Measurements from ENCODE around the gene EIF2B5. TPM values are rescaled to one million over a fixed set of nuclear protein-coding genes. Genes with fewer than 3 reads are reported as not detected.

EIF2B5 gene
- polyA plus RNA-seq, 1 experiment: 32.9 TPM

DNA sequence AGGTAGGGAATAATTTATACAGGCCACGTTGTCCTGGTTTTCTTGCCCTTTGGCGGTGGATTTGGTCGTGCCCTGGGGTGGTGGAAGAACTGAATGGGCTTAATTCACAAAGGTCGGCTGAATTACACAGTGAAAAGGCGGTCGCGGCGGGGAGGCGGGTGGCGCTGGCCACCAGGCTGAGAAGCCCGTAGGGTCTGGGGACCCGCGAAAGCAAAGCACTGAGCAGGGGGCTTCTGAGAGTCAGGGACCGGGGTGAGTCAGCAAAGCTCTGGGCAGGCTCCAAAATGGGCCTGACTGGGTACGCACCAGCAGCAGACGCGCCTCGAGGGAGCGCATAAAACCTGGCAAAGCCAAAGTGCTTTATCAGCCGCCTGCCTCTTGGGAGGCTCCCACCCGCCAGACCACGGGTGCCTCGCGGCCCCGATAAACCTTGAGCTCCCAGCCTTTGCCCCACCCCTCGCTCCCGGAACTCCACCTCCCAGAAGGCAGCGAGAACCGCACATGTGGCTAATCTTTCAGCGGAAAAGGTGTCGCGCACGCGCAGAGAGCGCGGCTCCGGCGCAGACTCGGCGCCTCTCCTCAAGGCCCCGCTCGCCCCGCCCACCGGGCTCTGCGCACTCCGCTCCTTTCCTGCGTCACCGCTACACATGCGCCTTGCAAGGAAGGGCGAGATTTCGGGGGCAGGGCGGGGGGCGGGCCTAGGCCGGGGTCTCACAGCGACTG, 50.5 kb downstream of the EIF2B5 start:
- peaks cover 52% of the 10 kb centered on the region for H3K36me3 ChIP-seq (ENCODE audit: control insufficient read depth, insufficient read depth, low read length)
- H3K4me3 ChIP-seq (ENCODE audit: low read depth, low read length): peak overlapping the region; percentile 89
- no peaks in the 10 kb centered on the region for H3K27me3 ChIP-seq (ENCODE audit: control insufficient read depth, insufficient read depth, low read length)
- ChIA-PET POLR2A (interaction anchor here (1.0 to 1.2 kb wide), 2 partner anchors 9 to 13 kb away, joined by 9 to 20 read pairs; no protein-coding TSS in a partner anchor), CTCF (interaction anchor here (0.7 to 1.6 kb wide), 3 partner anchors 9 to 42 kb away, joined by 3 to 8 read pairs (median 5); no protein-coding TSS in a partner anchor)
- TF ChIP-seq, protein P1, sequence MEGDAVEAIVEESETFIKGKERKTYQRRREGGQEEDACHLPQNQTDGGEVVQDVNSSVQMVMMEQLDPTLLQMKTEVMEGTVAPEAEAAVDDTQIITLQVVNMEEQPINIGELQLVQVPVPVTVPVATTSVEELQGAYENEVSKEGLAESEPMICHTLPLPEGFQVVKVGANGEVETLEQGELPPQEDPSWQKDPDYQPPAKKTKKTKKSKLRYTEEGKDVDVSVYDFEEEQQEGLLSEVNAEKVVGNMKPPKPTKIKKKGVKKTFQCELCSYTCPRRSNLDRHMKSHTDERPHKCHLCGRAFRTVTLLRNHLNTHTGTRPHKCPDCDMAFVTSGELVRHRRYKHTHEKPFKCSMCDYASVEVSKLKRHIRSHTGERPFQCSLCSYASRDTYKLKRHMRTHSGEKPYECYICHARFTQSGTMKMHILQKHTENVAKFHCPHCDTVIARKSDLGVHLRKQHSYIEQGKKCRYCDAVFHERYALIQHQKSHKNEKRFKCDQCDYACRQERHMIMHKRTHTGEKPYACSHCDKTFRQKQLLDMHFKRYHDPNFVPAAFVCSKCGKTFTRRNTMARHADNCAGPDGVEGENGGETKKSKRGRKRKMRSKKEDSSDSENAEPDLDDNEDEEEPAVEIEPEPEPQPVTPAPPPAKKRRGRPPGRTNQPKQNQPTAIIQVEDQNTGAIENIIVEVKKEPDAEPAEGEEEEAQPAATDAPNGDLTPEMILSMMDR (IDR thresholded peaks at IDR 0.05; ENCODE audit: insufficient read depth, low read depth, low read length): no peak
- DNase-seq (ENCODE audit: low read depth): peak; percentile 95

- TF ChIP-seq, protein P1 (IDR thresholded peaks at IDR 0.05; ENCODE audit: insufficient read depth, low read depth, low read length): no peak
- peaks cover 49% of the 10 kb centered on the region for H3K36me3 ChIP-seq (ENCODE audit: control insufficient read depth, insufficient read depth, low read length)
- H3K27me3 ChIP-seq (ENCODE audit: control insufficient read depth, insufficient read depth, low read length): no peaks in the 10 kb centered on the region
- ChIA-PET CTCF (interaction anchor here (0.6 to 1.6 kb wide), 6 partner anchors 10 to 281 kb away, joined by 3 to 8 read pairs (median 4); partner anchors contain the start of gene EEF1AKMT4), POLR2A (interaction anchor here (0.8 to 1.2 kb wide), 3 partner anchors 9 to 12 kb away, joined by 4 to 20 read pairs (median 9); no protein-coding TSS in a partner anchor)
- peak within 1 kb of the TSS; percentile 89 for H3K4me3 ChIP-seq (ENCODE audit: low read depth, low read length)
- no peak for DNase-seq (ENCODE audit: low read depth)
Observed at GRCh38 chr3:184186184-184186901, 51.2 kb downstream of the EIF2B5 start, which contains the start of gene ABCF3. TSS of gene ABCF3 (plus strand) at chr3:184186199. CDS start at chr3:184186208, 9 bp downstream.

GRCh38 chr3:184186902-184187207, 51.7 kb downstream of the EIF2B5 start:
- DNase-seq (ENCODE audit: low read depth): no peak
- no peaks in the 10 kb centered on the region for H3K27me3 ChIP-seq (ENCODE audit: control insufficient read depth, insufficient read depth, low read length)
- ChIA-PET CTCF (interaction anchor here (0.6 to 1.6 kb wide), 5 partner anchors 10 to 282 kb away, joined by 3 to 8 read pairs (median 3); partner anchors contain the start of gene EEF1AKMT4), POLR2A (interaction anchor here (0.8 kb wide), 1 partner anchor 10 kb away, joined by 4 read pairs; no protein-coding TSS in a partner anchor)
- peak overlapping the region; percentile 89 for H3K4me3 ChIP-seq (ENCODE audit: low read depth, low read length)
- TF ChIP-seq, protein P1 (IDR thresholded peaks at IDR 0.05; ENCODE audit: insufficient read depth, low read depth, low read length): no peak
- H3K36me3 ChIP-seq (ENCODE audit: control insufficient read depth, insufficient read depth, low read length): peaks cover 47% of the 10 kb centered on the region

DNA sequence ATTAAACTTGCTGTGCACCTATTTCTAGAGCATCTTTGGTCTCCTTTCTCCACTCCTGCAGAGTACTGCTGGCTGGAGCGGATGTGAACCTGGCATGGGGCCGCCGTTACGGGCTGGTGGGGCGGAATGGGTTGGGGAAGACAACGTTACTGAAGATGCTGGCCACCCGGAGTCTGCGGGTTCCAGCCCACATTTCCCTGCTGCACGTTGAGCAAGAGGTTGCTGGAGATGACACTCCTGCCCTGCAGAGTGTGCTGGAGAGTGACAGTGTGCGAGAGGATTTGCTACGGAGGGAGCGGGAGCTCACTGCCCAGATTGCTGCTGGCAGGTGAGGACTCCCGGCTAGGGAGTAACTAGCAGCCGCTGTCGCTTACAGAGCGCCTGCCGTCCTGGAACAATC, 52.9 kb downstream of the EIF2B5 start:
- no peaks in the 10 kb centered on the region for H3K27me3 ChIP-seq (ENCODE audit: control insufficient read depth, insufficient read depth, low read length)
- ChIA-PET CTCF (interaction anchor here (0.9 kb wide), 1 partner anchor 40 kb away, joined by 3 read pairs; no protein-coding TSS in a partner anchor), POLR2A (no interaction called here)
- no peak for DNase-seq (ENCODE audit: low read depth)
- H3K4me3 ChIP-seq (ENCODE audit: low read depth, low read length): no peak overlapping the region
- TF ChIP-seq, protein P1 (IDR thresholded peaks at IDR 0.05; ENCODE audit: insufficient read depth, low read depth, low read length): no peak
- H3K36me3 ChIP-seq (ENCODE audit: control insufficient read depth, insufficient read depth, low read length): peaks cover 44% of the 10 kb centered on the region

- no peak for DNase-seq (ENCODE audit: low read depth)
- Histone ChIP-seq H3K27me3 (ENCODE audit: control insufficient read depth, insufficient read depth, low read length) (no peaks in the 10 kb centered on the region), H3K36me3 (ENCODE audit: control insufficient read depth, insufficient read depth, low read length) (peaks cover 44% of the 10 kb centered on the region), H3K4me3 (ENCODE audit: low read depth, low read length) (no peak overlapping the region)
- TF ChIP-seq, protein P1 (IDR thresholded peaks at IDR 0.05; ENCODE audit: insufficient read depth, low read depth, low read length): no peak
- CTCF ChIA-PET: no interaction called here
- POLR2A ChIA-PET: no interaction called here
Observed at GRCh38 chr3:184189421-184189820, 54.3 kb downstream of the EIF2B5 start.
